Trophoblast cell (in vitro differentiated cells and primary cell): ENCODE data around the gene UNC13B.

Experiments
- DNase-seq, 2 donors: peaks; one replicate each; pipeline ENCODE4 v3.0.0-alpha.2; 2016
- H2AFZ ChIP-seq: 2 replicates; pipeline ENCODE4 v1.6.1; 2013; ENCODE audit warnings: low read length, moderate library complexity, mild to moderate bottlenecking; ENCODE audit not compliant: insufficient read depth, poor library complexity
- H2AK5ac ChIP-seq: 2 replicates; pipeline ENCODE4 v1.6.1; 2013; ENCODE audit warnings: mild to moderate bottlenecking, low read length
- H2BK120ac ChIP-seq: 2 replicates; pipeline ENCODE4 v1.6.1; 2013; ENCODE audit warnings: low read length, mild to moderate bottlenecking, moderate library complexity; ENCODE audit not compliant: insufficient read depth, poor library complexity
- H2BK12ac ChIP-seq: 2 replicates; pipeline ENCODE4 v1.6.1; 2013; ENCODE audit warnings: mild to moderate bottlenecking, low read length, moderate library complexity
- H2BK5ac ChIP-seq: 2 replicates; pipeline ENCODE4 v1.6.1; 2013; ENCODE audit warnings: low read length, low read depth, moderate library complexity, mild to moderate bottlenecking; ENCODE audit not compliant: poor library complexity
- H3K14ac ChIP-seq: 2 replicates; pipeline ENCODE4 v1.6.1; 2013; ENCODE audit warnings: mild to moderate bottlenecking, low read length
- H3K18ac ChIP-seq: 2 replicates; pipeline ENCODE4 v1.6.1; 2013; ENCODE audit warnings: mild to moderate bottlenecking, low read length
- H3K23ac ChIP-seq: 2 replicates; pipeline ENCODE4 v1.6.1; 2013; ENCODE audit warnings: low read length
- H3K27ac ChIP-seq: 2 replicates; pipeline ENCODE4 v1.5.1; 2013; ENCODE audit warnings: low read depth, mild to moderate bottlenecking, inconsistent platforms, low read length, moderate library complexity
- H3K27me3 ChIP-seq: 2 replicates; pipeline ENCODE4 v1.6.1; 2013; ENCODE audit warnings: inconsistent platforms, mild to moderate bottlenecking, low read length, moderate library complexity; ENCODE audit not compliant: insufficient read depth
- H3K36me3 ChIP-seq, 2 experiments: 1 replicate in 1 of 2; 2 replicates in 1 of 2; pipeline ENCODE4 v1.6.1; 2013; ENCODE audit warnings: low read length in 2 of 2, mild to moderate bottlenecking in 2 of 2, moderate library complexity in 1 of 2; ENCODE audit not compliant: insufficient read depth in 2 of 2, control insufficient read depth in 1 of 2
- H3K4ac ChIP-seq: 2 replicates; pipeline ENCODE4 v1.6.1; 2013; ENCODE audit warnings: low read depth, mild to moderate bottlenecking, low read length, moderate library complexity
- H3K4me1 ChIP-seq, 2 experiments: 1 replicate in 1 of 2; 2 replicates in 1 of 2; pipeline ENCODE4 v1.6.1; 2013; ENCODE audit warnings: low read length in 2 of 2, mild to moderate bottlenecking in 2 of 2, moderate library complexity in 1 of 2; ENCODE audit not compliant: insufficient read depth in 2 of 2, control insufficient read depth in 1 of 2
- H3K4me2 ChIP-seq: 2 replicates; pipeline ENCODE4 v1.6.1; 2013; ENCODE audit warnings: inconsistent platforms, mild to moderate bottlenecking, low read length, moderate library complexity
- H3K4me3 ChIP-seq: 2 replicates; pipeline ENCODE4 v1.5.1; 2013; ENCODE audit warnings: mild to moderate bottlenecking, low read depth, low read length, inconsistent platforms
- H3K79me1 ChIP-seq: one replicate; pipeline ENCODE4 v1.6.1; 2013; ENCODE audit warnings: low read length
- H3K79me2 ChIP-seq: 2 replicates; pipeline ENCODE4 v1.6.1; 2013; ENCODE audit warnings: low read length, mild to moderate bottlenecking; ENCODE audit not compliant: control insufficient read depth, insufficient read depth, poor library complexity
- H3K9ac ChIP-seq: 2 replicates; pipeline ENCODE4 v1.6.1; 2013; ENCODE audit warnings: mild to moderate bottlenecking, low read length
- H3K9me3 ChIP-seq: 2 replicates; pipeline ENCODE4 v1.6.1; 2013; ENCODE audit warnings: low read depth, mild to moderate bottlenecking, control low read depth, inconsistent platforms, low read length; ENCODE audit not compliant: insufficient read depth
- H4K12ac ChIP-seq: 2 replicates; pipeline ENCODE4 v1.6.1; 2013; ENCODE audit warnings: low read depth, mild to moderate bottlenecking, low read length, moderate library complexity
- H4K8ac ChIP-seq: 2 replicates; pipeline ENCODE4 v1.6.1; 2013; ENCODE audit warnings: low read depth, mild to moderate bottlenecking, low read length, moderate library complexity
- H4K91ac ChIP-seq: one replicate; pipeline ENCODE4 v1.6.1; 2013; ENCODE audit warnings: low read depth, mild to moderate bottlenecking, low read length, moderate library complexity
- WGBS: extraction: QIAGEN DNeasy Blood & Tissue Kit; methylation state at CpG from one replicate; pipeline ENCODE4 v1.1.7; 2013; ENCODE audit warnings: missing lambda C conversion rate; ENCODE audit not compliant: insufficient read length, insufficient coverage; ENCODE audit errors: extremely low coverage; 5-methylcytosine and 5-hydroxymethylcytosine counted together

The UNC13B gene

DNA sequence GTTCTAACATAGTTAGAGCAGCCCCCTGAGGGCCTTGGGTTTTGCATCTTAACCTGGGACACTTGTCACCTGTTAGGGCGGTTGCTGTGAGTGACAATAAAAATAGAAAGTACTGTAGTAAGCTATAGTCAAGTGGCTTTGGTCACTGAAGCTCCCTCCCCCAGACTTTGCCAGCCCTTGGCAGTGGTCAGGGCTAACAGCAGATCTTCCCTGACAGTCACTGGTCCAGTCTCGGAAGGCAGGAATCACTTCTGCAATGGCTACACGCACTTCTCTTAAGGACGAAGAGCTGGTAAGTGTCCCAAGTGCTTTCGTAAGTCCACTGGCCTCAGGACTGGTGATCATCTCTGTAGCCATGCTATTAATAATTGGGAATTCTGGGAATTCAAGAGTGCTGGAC lies 213.1 kb downstream of the UNC13B start:
- Histone ChIP-seq H2AK5ac (no peak overlapping the region), H3K4me2 (no peak overlapping the region), H3K79me1 (no peaks in the 10 kb centered on the region), H2AFZ (no peak overlapping the region), H3K18ac (no peak overlapping the region), H3K4me1 (no peaks in the 10 kb centered on the region), H3K36me3 (no peaks in the 10 kb centered on the region), H3K9ac (no peak overlapping the region), H3K4me3 (no peak overlapping the region), H3K9me3 (peaks cover 2% of the 10 kb centered on the region), H4K8ac (no peak overlapping the region), H4K91ac (no peak overlapping the region), H4K12ac (no peak overlapping the region), H3K27ac (no peak overlapping the region), H3K23ac (no peak overlapping the region), H3K4ac (no peak overlapping the region), H3K79me2 (no peaks in the 10 kb centered on the region), H2BK12ac (no peak overlapping the region), H2BK120ac (no peak overlapping the region), H3K27me3 (no peaks in the 10 kb centered on the region), H3K14ac (no peak overlapping the region), H2BK5ac (no peak overlapping the region)
- no CpG with 5 or more reads among the region's 5 CpGs for WGBS
- DNase-seq, result no peak

DNA sequence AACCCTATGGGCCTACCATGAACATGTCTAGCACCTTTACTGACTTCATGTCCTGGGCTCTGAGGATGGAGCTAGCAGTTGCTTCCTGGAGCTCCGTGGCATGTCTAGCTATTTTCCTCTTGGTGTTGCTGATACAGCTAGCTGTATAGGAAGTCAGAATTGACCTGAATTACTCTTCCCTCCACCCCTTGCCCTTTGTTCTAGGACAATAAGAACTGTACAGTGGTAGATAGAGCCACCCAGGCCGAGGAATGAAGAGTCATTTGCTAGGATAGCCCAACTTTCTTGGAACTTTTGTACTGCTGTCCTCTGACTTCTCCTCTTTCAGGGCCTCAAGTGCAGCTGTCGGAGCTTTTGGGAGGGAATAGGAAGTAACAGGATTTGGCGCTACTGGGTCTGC lies 218.2 kb downstream of the UNC13B start:
- H2BK5ac ChIP-seq, result no peak overlapping the region

DNA sequence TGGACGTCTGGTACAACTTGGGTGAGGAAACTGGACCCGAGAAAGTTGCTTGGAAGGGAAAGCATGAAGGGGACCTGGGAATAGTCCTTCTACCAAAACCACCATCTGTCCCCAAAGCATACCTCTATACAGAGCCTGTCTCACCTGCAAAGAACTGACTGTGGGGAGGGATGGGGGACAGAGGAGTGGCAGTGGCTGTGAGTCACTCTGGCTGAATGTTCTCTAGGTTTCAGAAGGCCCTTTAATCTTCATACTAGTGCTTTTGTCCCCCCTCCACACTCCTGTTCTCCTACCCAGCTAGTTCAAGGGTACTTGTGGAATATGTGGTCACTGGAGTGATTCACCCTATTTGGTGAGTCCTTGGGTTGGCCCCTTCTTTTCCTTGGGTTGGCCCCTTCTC lies 218.8 kb downstream of the UNC13B start:
- H3K27ac ChIP-seq, result no peak overlapping the region
- H3K79me1 ChIP-seq, result no peaks in the 10 kb centered on the region
- WGBS, result no CpG with 5 or more reads among the region's 2 CpGs
- no peak overlapping the region for H3K18ac ChIP-seq
- H4K8ac ChIP-seq, result no peak overlapping the region
- no peaks in the 10 kb centered on the region for H3K27me3 ChIP-seq
- H2BK120ac ChIP-seq, result no peak overlapping the region
- H3K79me2 ChIP-seq, result no peaks in the 10 kb centered on the region
- no peak overlapping the region for H3K4me3 ChIP-seq
- H2AFZ ChIP-seq, result no peak overlapping the region
- no peak overlapping the region for H3K23ac ChIP-seq
- no peak overlapping the region for H2BK5ac ChIP-seq
- no peak for DNase-seq
- H3K4me1 ChIP-seq, result no peaks in the 10 kb centered on the region
- H4K12ac ChIP-seq, result no peak overlapping the region
- no peak overlapping the region for H3K9ac ChIP-seq
- H4K91ac ChIP-seq, result no peak overlapping the region
- no peak overlapping the region for H3K4ac ChIP-seq
- no peak overlapping the region for H3K14ac ChIP-seq
- H3K36me3 ChIP-seq, result no peaks in the 10 kb centered on the region
- H3K9me3 ChIP-seq, result peaks cover 2% of the 10 kb centered on the region
- no peak overlapping the region for H2AK5ac ChIP-seq
- H2BK12ac ChIP-seq, result no peak overlapping the region
- H3K4me2 ChIP-seq, result no peak overlapping the region

More for the DNA sequence above, 218.2 kb downstream of the UNC13B start:
- H3K4me2 ChIP-seq, result no peak overlapping the region
- no peak overlapping the region for H4K12ac ChIP-seq
- no peak overlapping the region for H4K91ac ChIP-seq
- H3K36me3 ChIP-seq, result no peaks in the 10 kb centered on the region
- no peak overlapping the region for H3K4me3 ChIP-seq
- no peak overlapping the region for H3K14ac ChIP-seq
- no CpG with 5 or more reads among the region's 4 CpGs for WGBS
- no peaks in the 10 kb centered on the region for H3K79me2 ChIP-seq
- no peak for DNase-seq
- no peaks in the 10 kb centered on the region for H3K4me1 ChIP-seq
- no peak overlapping the region for H3K4ac ChIP-seq
- H4K8ac ChIP-seq, result no peak overlapping the region
- H3K9me3 ChIP-seq, result peaks cover 2% of the 10 kb centered on the region
- no peak overlapping the region for H3K9ac ChIP-seq
- H2AFZ ChIP-seq, result no peak overlapping the region
- H3K18ac ChIP-seq, result no peak overlapping the region
- no peak overlapping the region for H2BK12ac ChIP-seq
- H3K27me3 ChIP-seq, result no peaks in the 10 kb centered on the region
- no peak overlapping the region for H2AK5ac ChIP-seq
- no peak overlapping the region for H2BK120ac ChIP-seq
- H3K23ac ChIP-seq, result no peak overlapping the region
- H3K79me1 ChIP-seq, result no peaks in the 10 kb centered on the region
- no peak overlapping the region for H3K27ac ChIP-seq

DNA sequence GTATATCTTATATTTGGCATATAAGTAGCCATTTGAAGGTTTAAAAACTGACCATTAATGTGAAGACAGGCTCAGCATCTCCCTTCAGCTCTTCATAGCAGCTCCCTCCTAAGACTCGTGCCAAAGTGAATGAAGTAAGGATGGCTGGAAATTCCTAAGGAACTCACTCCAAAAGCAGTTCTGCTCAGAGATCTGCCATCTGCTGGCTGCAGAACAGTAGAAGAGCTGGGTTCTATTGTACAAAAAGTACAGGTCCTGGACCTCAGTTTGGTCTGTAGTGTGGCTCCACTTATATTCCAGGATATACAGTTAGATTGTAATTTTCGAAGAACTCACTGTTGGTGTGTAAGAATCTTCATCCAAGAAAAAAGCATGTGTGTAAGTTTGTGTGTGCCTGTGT lies 223.2 kb downstream of the UNC13B start:
- Histone ChIP-seq H3K4me2 (no peak overlapping the region), H4K8ac (no peak overlapping the region), H2AFZ (no peak overlapping the region), H3K4me3 (no peak overlapping the region), H3K23ac (no peak overlapping the region), H3K9ac (no peak overlapping the region), H3K4me1 (no peaks in the 10 kb centered on the region), H3K27ac (no peak overlapping the region), H3K36me3 (peaks cover 0 to 2% of the 10 kb centered on the region in 2 experiments), H2BK5ac (no peak overlapping the region), H3K79me2 (no peaks in the 10 kb centered on the region), H3K18ac (no peak overlapping the region), H3K9me3 (no peaks in the 10 kb centered on the region), H3K4ac (no peak overlapping the region), H3K79me1 (no peaks in the 10 kb centered on the region), H2BK120ac (no peak overlapping the region), H4K12ac (no peak overlapping the region), H2BK12ac (no peak overlapping the region), H3K14ac (no peak overlapping the region), H2AK5ac (no peak overlapping the region), H3K27me3 (no peaks in the 10 kb centered on the region), H4K91ac (no peak overlapping the region)
- no CpG with 5 or more reads among the region's 2 CpGs for WGBS
- DNase-seq, result peak in 1 of 2 donors; percentile 18
